Activated CD8-positive, alpha-beta memory T cell treated with anti-CD3 and anti-CD28 coated beads, Interleukin-2, amount 50 U/mL, for 4 hours (primary cell): ENCODE measurements around the gene CRACR2A.

Experiments used
- DNase-seq: peaks from one replicate; pipeline ENCODE4 v3.0.0-alpha.2; 2020

CRACR2A gene

DNA sequence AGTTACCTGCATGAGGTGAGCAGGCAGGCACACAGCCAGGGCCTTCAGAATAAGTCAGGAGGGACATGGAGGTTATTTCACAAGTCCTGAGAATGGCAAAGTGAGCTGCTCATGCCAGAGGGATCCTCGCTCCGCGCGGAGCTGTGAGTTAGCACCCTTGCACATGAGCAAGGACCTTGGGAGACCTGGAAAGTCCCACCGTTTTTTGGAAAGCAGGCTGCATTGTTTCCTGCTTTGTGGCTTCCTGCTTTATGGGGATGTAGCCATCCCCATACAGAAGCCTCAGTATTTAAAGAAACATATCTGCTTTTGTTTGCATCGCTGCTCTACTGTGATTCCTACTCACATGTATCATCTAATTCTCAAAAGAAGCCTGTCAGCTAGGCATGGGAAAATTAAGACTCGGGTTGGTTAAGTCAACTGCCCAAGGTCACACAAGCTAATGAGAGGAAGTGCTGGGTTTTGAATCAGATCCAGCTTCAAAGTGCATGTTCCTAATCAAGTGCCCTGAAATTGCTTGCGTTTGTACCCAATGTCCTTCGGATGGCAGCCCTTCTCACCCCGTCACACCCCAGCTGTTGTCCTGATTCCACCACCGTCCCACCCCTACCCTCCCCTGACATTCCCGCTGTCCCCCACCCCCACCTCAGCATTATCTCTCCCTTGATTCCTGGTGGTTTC, 106.2 kb downstream of the CRACR2A start:
- no peak for DNase-seq

DNA sequence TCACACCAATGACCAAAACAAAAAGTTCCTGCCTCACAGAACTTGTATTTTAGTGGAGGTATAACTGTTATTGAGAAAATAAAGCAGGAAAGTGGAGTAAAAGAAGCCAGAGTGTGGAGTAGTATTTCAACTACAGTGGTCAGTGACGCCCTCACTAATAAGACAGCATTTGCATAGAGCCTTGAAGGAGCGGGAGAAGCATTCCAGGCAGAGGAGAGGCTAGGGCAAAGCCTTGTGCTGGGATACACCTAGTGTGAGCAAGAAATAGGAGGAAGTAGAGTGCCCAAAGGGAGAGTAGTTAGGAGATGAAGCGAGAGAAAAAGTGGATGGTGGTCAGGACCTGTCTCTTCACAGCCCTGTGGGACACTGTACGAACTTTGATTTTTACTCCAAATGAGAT, 107.8 kb downstream of the CRACR2A start:
- no peak for DNase-seq

DNA sequence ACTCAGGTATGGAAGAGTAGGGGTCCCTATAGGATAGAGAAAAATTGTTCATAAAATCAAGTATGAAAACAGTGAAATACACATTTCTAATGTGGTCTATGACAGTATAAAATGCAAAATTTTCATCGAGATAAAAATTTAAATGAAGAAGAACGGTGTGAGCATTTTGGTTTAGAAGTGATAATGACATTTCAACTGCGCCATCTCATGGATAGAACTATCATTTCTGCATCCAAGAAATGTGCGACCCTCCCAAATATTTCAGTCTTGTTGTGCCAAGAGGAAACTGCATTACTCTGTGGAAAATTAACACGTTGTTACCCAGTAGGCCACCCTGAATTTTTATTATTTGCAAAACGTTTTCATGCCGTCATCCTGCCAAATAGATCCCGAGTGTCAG, 108.8 kb downstream of the CRACR2A start:
- no peak for DNase-seq

DNA sequence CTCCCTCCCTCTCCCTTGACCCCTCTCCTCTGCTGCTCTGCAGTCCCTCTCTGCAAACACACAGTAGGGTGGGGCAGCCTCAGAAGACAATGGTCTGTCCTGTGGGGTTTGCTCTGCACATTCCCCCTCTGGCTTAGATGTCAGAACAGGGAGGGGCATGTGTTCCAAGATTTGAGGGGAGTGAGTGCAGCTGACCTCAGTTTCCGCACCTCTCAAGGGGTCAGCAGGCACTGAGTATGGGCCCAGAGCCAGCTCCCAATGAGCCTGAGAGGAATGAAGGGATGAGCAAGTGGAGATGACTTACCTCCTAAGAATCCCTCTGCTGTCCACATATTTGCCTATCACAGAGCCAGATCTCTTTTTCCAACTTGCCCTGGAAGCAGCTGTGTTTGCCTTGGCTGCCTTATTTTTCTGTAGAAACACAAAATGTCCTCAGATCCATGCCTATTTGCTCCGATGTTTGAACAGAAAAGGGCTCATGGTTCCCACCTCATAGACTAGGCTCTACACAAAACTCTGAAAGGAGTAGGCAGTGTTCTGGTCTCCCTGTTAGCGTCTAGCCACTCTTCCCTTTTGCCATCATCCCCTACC, 111.4 kb downstream of the CRACR2A start:
- no peak for DNase-seq

DNA sequence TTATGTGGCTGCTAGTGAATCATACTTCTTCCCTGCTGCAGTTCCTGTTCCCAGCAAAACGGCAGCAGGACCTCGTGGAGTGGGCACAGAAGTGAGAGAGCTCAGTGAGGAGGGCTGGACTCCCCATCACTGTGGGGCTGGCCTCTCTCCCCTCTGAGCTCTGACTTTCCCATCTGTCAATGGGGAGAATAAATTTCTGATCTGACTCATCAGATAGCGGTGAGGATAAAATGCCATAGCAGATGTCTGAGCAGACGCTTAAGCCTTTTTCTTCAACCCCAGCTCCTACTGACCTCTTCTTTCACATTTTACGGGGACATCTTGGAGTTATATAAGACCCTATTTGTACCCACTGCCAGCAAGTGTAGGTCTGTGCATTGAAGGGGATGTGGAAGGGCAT, 116.6 kb downstream of the CRACR2A start:
- no peak for DNase-seq

DNA sequence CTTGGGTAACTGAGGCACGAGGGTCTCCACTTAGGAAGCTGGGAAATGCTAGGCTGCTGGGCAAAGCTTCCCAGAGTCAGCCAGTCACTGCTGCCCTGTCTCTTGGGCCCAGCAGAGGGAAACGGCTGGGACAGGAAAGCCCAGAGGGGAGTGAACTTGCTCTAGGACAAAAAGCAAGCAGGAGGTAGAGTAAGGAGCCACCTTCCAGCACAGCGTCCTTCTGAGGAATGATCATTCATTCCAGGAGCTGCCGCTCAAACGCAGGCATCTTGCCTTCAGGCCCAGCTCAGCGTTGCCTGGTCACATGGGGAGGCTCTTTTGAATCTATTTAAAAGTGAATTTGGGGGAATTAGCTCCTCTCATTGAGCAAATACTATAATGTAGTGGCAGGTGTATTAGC, 118.6 kb downstream of the CRACR2A start:
- DNase-seq = no peak

DNA sequence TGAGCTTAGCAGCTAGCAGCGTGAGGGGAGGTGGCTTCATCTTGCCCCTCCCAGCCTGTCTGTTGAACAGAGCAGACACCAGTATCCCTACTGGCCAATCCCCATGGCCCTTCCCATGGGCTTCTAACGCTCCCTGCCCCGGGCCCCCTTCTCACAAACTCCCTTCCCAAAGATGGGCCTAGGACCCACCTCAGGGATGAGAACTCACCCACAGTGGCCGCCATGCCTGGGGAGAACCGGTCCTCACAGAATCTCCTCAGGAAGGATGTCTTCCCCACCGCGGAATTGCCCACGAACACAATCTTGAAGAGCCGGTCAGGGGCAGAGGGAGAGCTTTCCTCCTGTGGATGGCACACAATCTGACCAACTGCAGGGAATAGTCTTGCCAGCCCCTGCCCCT, 119.5 kb downstream of the CRACR2A start:
- DNase-seq = no peak

DNA sequence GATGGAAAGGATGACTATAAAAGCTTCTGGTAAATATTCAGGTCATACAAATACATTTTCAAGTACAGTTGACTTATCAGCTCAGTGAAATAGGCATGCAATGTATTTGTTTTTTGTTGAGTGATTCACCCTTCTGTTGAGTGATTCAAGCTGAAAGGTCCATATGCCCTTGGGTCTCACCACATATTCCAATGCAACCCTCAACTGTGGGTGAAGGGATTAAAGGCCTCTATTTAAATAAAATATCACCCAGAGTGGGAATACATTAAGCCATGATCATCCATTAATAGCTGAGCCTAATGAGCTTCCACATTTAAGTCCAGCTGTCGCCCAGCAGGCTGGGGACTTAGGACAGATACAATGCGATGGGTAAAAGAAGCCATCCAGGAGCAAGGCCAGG, 120.2 kb downstream of the CRACR2A start:
- no peak for DNase-seq

DNA sequence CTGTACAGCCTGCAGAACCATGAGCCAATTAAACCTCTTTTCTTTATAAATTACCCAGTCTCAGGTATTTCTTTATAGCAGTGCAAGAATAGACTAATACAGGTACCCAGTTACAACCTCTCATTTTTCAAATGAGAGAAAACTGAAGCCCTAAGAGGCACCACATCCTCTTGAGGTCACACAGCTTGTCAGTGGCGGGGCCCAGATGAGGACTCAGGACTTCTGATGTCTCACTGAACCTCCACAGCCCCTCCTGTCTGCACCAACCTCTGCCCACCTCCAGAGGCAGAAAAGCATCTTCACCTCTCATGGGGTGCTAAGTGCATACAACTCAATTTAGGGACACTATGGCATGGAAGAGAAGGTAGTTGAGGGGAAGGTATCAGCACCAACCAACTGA, 120.7 kb downstream of the CRACR2A start:
- no peak for DNase-seq

DNA sequence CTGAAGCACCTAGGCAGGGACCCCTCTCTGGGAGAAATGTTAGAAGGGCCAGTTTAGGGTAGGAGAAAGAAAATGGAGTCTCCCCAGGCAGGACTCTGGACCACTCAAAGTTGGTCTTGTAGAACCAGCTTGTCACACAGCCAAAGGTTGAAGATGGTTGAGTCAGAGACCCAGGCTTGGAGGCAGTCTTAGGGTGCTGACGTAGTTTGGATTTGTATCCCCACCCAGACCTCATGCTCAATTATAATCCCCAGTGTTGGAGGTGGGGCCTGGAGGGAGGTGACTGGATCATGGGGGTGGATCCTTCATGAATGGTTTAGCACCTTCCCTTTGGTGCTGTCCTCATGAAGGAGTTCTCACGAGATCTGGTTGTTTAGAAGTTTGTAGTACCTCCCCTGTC, 121.2 kb downstream of the CRACR2A start:
- no peak for DNase-seq

DNA sequence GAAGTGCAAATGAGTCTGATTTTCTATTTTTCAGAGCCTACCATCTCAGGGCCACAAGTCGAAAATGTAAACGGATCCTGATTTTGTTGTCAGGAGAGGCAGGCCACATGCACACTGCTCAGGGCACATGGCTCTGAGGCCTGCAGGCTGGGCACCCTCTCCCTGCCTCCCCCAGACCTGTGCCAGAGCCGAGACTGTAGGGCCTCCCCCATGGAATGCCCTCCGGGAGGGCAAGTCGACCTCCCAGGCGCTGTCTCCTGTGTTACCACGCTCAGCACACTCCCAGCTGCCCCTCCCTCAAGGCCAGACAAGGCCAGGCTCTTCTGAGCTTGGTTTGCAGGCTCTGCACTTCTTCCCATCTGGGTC, 121.7 kb downstream of the CRACR2A start:
- no peak for DNase-seq

DNA sequence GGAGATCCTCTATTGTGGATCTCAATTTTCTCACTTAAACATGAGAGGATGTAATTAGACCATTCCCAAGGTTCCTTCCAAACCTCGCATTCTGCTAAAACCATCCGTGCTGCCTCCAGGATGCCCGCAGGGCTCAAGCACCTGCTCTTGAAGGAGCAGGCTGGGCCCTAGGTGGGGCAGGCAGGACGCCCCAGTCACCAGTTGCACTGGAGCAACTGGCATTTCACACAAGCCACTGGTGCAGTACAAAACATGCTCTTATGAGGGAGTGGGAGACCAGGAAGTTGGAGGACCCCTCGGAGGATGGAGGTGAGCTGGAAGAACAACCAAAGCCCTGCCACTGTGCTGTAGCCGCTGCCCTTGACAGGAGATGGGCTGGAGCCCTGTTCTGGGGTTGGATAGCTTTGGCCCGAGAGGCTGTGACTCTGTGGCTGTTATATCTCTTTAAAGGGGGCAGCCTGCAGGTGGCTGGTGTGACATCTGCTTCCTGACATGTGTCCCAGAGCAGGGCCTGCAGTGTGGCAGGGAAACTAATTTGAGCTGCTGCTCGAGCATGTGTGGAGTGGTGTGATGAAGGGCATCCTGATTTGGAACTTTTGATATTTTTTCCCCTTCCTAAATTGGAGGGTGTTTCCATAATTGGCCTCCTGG, 122.2 kb downstream of the CRACR2A start:
- DNase-seq = no peak

DNA sequence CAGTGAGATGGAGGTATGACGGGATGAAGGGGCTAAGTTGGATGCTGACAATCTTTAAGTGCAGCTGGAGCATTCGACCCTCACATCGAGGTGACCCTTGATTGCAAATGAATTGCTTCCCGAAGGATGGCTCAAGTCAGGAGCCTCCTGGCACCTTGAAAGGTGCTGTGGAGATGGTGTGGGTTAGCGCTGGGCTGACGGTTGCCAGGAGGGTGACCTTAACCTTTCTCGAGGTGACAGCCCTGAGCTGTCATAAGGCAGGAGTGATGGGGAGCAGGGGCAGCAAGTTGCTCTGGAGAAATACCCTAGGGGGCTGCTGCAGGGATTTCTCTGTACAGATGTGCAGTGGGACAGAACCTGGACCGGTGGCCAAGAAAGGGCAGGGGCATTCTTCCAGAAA, 122.8 kb downstream of the CRACR2A start:
- no peak for DNase-seq

DNA sequence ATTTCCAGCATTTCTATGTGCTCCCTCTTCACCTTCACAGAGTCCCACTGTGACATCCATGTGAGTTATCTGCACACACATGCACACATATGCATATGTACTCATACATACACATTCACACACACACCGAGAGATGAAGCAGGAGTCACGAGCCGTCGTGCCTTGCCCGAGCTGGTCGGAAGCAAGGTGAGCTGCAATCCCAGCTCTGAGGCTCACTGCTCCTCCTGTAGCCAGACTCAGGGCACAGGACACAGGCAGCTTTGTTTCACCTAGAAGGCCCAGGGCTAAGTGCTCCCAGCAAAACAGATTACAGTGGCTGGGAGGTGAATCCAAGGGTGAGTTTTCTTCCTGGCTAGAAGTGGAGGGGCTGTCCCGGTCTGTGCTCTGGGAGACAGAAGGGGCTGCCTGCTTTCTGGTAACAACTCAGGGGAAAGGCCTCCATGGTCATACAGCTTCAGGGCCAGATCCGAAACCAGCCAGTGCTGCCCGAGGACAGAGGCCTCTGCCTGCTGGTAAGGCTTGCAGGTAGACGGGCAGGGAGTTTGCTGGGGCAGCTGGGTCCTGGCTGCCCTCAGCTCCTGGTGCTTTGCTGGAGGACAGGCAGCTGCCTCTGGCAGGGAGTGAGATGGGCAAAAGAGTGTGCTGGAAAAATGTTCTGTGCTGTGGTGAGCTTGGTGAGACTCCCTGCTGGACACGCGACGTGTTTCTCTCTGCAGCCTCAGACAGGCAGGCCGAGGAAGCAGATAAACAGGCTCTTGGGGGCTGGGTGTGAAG, 123.7 kb downstream of the CRACR2A start:
- no peak for DNase-seq

DNA sequence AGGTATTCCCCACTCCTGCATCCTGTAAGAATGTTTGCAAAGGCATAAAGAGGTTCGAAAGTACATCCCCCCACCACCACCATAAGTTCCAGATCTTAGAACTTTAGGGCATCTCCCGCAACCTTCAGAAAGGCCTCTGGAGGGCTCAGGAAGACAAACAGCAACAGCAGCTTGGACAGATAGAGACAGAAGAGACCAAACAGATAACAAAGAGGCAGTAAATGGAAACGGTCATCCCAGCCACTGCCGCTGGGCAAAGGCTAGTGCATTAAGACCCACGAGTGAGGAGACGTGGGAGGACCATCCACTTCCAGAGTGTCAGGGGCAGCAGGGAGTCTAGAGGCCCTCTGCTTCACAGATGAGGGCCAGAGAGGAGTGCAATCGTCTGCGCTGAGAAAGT, 124.3 kb downstream of the CRACR2A start:
- no peak for DNase-seq

DNA sequence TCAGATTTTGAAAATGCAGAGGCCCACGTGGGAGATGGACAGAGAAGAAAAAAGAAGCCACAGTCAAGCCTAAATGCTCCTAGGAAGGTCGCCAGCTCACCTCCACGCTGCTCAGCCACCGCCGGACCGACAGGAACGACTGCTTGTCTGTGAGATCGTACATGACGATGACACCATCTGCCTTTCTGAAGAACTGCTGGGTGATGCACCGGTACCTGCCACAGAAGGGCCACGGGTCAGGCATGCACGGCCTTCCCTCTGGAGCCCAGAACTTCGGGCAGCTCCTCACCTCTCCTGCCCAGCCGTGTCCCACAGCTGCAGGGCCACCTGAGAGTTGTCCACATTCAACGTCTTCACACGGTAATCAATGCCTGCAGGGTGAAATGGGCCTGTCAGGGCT, 125.6 kb downstream of the CRACR2A start:
- no peak for DNase-seq

DNA sequence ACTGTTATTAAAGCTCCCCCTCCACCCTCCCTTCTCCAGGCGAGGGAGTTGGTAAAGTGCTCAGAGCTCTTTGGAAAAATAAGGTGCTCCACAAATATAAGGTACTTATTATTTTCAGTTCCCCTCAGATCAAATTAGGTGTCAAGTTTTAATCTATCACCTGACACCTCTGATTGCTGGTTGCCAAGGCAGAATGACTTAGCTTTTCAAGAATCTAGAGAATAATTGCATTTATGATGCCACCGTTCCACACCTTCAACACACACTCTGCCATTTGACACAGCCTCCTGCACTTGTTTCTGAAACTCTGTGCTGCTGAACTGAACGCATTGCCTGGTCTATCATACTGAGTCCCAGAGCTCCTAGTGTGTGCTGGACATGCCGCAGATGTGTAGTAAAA, 128.6 kb downstream of the CRACR2A start:
- DNase-seq = no peak

DNA sequence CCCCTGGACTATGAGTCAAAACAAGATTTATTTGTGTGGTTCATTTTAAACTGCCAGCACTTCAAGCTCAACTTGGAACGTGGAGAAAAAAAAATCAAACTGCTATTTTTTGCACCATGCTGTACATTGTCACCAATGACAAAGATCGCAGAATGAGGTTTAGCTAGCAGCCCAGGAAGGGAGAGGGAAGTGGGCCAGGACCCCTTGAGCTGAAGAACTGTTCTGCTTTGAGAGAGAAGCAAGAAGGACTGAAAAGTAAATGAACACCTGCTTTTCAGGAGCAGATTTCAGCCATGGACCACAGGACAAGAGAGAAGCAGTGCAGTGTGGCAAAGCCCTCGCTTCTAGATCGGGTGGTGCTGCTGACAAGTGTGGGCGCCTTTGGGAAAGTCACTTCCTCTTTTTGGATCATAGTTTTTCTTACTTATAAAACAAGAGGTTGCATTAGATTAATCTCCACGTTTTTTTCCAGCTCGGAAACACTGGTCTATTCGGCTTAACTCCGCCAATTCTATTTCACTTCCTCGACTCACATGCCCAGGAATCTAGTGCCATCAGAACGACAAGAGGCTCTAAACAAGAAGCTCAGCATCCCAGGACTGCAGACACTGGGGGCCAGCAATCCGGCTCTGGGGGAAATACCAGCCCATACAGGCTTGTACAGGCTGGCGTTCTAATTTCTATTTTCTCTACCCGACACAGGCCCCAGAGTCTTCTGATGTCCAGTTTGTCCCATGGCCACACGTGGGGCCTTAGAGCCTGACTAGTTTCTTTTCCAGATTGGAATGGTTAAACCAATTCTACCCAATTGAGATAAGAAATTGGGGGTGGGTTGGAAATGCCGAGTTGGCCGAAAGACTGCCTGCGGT, 129.9 kb downstream of the CRACR2A start:
- DNase-seq = no peak

DNA sequence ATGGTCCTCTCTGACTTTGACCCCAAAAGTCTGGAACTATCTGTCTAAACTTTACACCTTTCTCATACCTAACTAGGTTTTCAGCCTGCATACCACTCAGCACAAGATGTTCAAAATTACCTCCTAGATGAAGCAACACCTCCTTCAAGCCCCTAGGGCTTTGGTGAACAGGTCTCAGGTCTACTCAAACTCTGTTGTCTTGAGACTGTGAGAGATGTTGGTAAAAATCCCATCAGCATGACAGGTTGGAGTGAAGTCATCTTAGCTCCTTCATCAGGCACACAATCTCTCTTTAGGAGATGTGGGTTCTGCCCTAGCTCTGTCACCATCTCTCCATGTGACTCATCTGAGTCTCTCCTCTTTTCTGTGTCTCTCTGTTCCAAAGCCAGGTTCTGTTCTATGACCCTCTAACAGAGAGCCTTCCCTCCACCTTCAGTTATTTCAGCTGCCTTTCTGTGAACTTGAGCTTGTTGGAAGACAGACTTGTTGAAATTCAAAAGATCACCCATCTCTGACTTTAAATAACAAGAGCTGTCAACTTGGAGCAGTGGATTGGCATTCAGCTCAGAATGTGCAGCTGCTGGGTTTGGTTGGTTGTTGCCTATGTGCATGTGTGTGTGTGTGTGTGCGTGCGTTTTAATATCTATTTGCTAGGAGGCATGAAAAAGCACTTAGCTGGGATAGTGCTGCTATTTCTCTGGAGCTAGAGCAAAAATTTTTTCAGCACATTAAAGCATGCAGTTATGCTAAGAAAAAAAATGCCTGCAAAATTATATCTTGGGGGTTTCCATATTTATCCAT, 130.7 kb downstream of the CRACR2A start:
- no peak for DNase-seq

DNA sequence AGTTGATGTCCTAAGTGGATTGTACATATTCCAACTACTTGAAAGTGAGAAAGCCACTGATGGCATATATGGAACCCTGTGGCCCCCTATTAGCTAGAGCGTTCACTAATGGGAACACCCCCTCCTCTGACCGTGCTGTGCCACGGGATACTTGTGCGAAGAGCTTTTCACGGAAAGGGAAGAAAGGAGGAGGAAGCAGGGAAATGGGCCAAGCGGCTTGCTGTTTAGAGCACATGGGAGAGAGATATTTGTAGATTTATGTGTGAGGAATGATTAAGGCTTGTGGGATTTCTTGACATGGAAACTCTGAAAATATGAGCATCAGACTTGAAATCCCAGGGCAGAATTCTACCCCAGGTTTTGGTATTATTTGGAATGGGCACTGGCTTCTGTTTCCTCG, 132.1 kb downstream of the CRACR2A start:
- DNase-seq = no peak

DNA sequence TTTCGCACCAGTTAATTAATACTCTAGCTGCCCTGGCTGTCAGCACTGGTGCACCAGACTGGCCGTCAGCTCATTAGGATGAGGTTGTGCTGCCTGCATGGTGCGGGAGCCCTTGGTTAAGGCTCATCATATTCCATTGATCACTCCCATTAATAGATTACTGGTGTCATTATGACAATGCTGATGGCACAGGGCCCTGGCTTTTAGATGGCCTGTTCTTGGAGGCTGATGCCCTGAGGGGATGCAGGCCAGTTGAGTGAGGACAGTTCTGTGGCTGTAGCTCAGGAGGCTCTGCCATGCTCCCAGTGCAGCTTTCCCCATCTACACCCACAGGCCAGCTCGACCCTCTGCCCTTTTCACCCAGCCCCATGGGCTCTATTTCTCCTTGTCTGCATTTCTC, 135.3 kb downstream of the CRACR2A start:
- no peak for DNase-seq

DNA sequence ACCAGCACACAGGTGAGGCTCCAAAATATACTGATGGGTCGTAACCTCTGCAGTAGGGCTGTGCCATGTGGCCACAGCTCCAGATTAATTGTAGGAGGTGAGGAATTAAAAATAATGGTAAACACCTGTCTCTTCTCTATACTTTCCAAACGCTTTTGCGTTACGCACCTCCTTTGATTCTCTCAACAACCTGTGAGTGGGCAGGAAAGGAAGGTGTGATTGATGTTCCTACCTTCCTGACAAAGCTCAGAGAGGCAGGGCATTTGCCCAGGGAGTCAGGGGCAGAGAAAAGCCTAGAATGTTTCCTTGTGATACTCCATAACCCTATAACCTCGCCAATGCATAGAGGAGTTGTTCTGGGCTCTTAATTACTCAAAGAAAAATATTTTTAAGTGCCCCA, 137.0 kb downstream of the CRACR2A start:
- no peak for DNase-seq
